HCT116 (cell line): ENCODE measurements around the gene TOMM40L. TPM values are rescaled to one million over a fixed set of nuclear protein-coding genes. Genes with fewer than 3 reads are reported as not detected.

ENCODE experiments used
- ATAC-seq: fragments of 200-7000 bp; cut with Tn5 transposase; 2 replicates; pipeline ENCODE4 v1.9.1; 2020; ENCODE audit warnings: mild to moderate bottlenecking, moderate library complexity
- Bru-seq: library from RNA; stranded (reverse); fragments of 400-500 nt; gene quantifications from one replicate; lab custom pipeline; 2021; lab: Mats Ljungman, UMichigan
- BruChase-seq, 2 experiments: library from RNA; stranded (reverse); fragments of 400-500 nt; gene quantifications; one replicate each; lab custom pipeline; 2021; lab: Mats Ljungman, UMichigan
- BruUV-seq: library from RNA; stranded (reverse); fragments of 400-500 nt; replicated peaks from 2 replicates; lab custom pipeline; 2021; lab: Mats Ljungman, UMichigan
- CTCF ChIA-PET: fragments of 300-600 bp; sonication (Branson Sonifier 250); formaldehyde crosslinking; loops from one replicate; lab custom pipeline; 2021; ENCODE audit warnings: antibody characterized with exemption; lab: Charles Lee
- POLR2A ChIA-PET: fragments of 300-600, 350-600 bp; sonication (Branson Sonifier 250); formaldehyde crosslinking; loops from one replicate; lab custom pipeline; 2021; ENCODE audit warnings: antibody characterized with exemption; lab: Charles Lee
- RAD21 ChIA-PET, 2 experiments: fragments of 300-600 bp; sonication (Branson Sonifier 250); formaldehyde crosslinking; loops; one replicate each; lab custom pipeline; 2023; ENCODE audit warnings: low total read pairs in 2 of 2; ENCODE audit not compliant: uncharacterized antibody in 2 of 2, unreplicated experiment in 2 of 2, low non-redundant PET in 1 of 2; lab: Charles Lee
- DNase-seq: peaks from one replicate; pipeline ENCODE4 v3.0.0-alpha.2; 2010; ENCODE audit warnings: low read depth, low spot score
- H2AFZ ChIP-seq: fragments of 200-600 bp; shearing (Covaris generic), sonication (generic); 2 replicates; pipeline ENCODE4 v1.6.1; 2017; ENCODE audit warnings: low read depth, mixed run types, mixed read lengths, antibody characterized with exemption, low read length; ENCODE audit not compliant: poor library complexity, severe bottlenecking
- H3K27ac ChIP-seq: 2 replicates; pipeline ENCODE4 v1.5.1; 2012; ENCODE audit warnings: low read depth, low read length
- H3K27me3 ChIP-seq: fragments of 200-600 bp; sonication (generic); 2 replicates; pipeline ENCODE4 v1.6.1; 2016; ENCODE audit warnings: mixed run types, low read length, mixed read lengths; ENCODE audit not compliant: insufficient read depth
- H3K36me3 ChIP-seq, 2 experiments: fragments of 200-500 bp in 1 of 2; fragments of 200-600 bp in 1 of 2; sonication (Bioruptor generic) in 1 of 2; sonication (generic) in 1 of 2; 2 replicates each; pipeline versions ENCODE4 v1.5.1 to v1.6.1; 2014 to 2016; ENCODE audit warnings: low read length in 2 of 2, inconsistent platforms in 1 of 2, mixed read lengths in 1 of 2, mixed run types in 1 of 2; ENCODE audit not compliant: insufficient read depth in 2 of 2, control insufficient read depth in 1 of 2
- H3K4me1 ChIP-seq, 2 experiments: fragments of 200-600 bp in 1 of 2; sonication (generic) in 1 of 2; 2 replicates each; pipeline versions ENCODE4 v1.5.1 to v1.6.1; 2012 to 2017; ENCODE audit warnings: low read length in 2 of 2, inconsistent platforms in 1 of 2, mild to moderate bottlenecking in 1 of 2, mixed read lengths in 1 of 2, mixed run types in 1 of 2, moderate library complexity in 1 of 2; ENCODE audit not compliant: insufficient read depth in 2 of 2, control insufficient read depth in 1 of 2
- H3K4me2 ChIP-seq: fragments of 200-600 bp; sonication (generic); 2 replicates; pipeline ENCODE4 v1.6.1; 2017; ENCODE audit warnings: mixed run types, low read length, mixed read lengths
- H3K4me3 ChIP-seq, 2 experiments: fragments of 200-600 bp in 1 of 2; sonication (generic) in 1 of 2; replicated peaks in 1 of 2; 2 replicates each; pipeline ENCODE4 v1.5.1; 2011 to 2016; ENCODE audit warnings: low read length in 2 of 2, control low read depth in 1 of 2, low read depth in 1 of 2, mild to moderate bottlenecking in 1 of 2, mixed read lengths in 1 of 2, mixed run types in 1 of 2
- H3K79me2 ChIP-seq: fragments of 200-600 bp; sonication (generic); 2 replicates; pipeline ENCODE4 v1.6.1; 2017; ENCODE audit warnings: mild to moderate bottlenecking, mixed run types, low read length, moderate library complexity, mixed read lengths; ENCODE audit not compliant: insufficient read depth
- H3K9ac ChIP-seq: fragments of 200-600 bp; sonication (generic); 2 replicates; pipeline ENCODE4 v1.6.1; 2016; ENCODE audit warnings: low read length, mixed read lengths
- H3K9me2 ChIP-seq: fragments of 200-600 bp; sonication (generic), shearing (Covaris generic); 2 replicates; pipeline ENCODE4 v1.6.1; 2017; ENCODE audit warnings: mixed run types, mild to moderate bottlenecking, moderate library complexity; ENCODE audit not compliant: insufficient read depth
- H3K9me3 ChIP-seq, 2 experiments: fragments of 200-500 bp in 1 of 2; fragments of 200-600 bp in 1 of 2; sonication (Bioruptor generic) in 1 of 2; sonication (generic) in 1 of 2; 2 replicates each; pipeline ENCODE4 v1.6.1; 2014 to 2017; ENCODE audit warnings: low read length in 2 of 2, mixed read lengths in 2 of 2, inconsistent platforms in 1 of 2, low read depth in 1 of 2, mild to moderate bottlenecking in 1 of 2, mixed run types in 1 of 2, moderate library complexity in 1 of 2; ENCODE audit not compliant: control insufficient read depth in 1 of 2, insufficient read depth in 1 of 2
- H4K20me1 ChIP-seq: fragments of 200-600 bp; sonication (generic), shearing (Covaris generic); 2 replicates; pipeline ENCODE4 v1.6.1; 2017; ENCODE audit warnings: mixed run types, mild to moderate bottlenecking, moderate library complexity; ENCODE audit not compliant: insufficient read depth
- EGR1 ChIP-seq: IDR thresholded peaks from 2 replicates; pipeline ENCODE4 v1.6.1; 2012; ENCODE audit warnings: low read depth
- RAD21 ChIP-seq: IDR thresholded peaks from 2 replicates; pipeline ENCODE4 v1.6.1; 2012; ENCODE audit warnings: low read depth, mild to moderate bottlenecking
- SP1 ChIP-seq: IDR thresholded peaks from 2 replicates; pipeline ENCODE4 v1.6.1; 2012; ENCODE audit warnings: low read depth
- TCF7L2 ChIP-seq: IDR thresholded peaks from 2 replicates; pipeline ENCODE4 v1.7.0; 2011; ENCODE audit warnings: borderline replicate concordance, inconsistent platforms; ENCODE audit not compliant: insufficient read depth, insufficient read length; ENCODE audit errors: extremely low read depth
- YY1 ChIP-seq: IDR thresholded peaks from 2 replicates; pipeline ENCODE4 v1.6.1; 2011; ENCODE audit warnings: low read length, low read depth, moderate library complexity, mild to moderate bottlenecking; ENCODE audit not compliant: insufficient replicate concordance; ENCODE audit errors: extremely low read depth
- ZFX ChIP-seq: fragments of 450-650 bp; IDR thresholded peaks from 2 replicates; pipeline ENCODE4 v1.6.1; 2017
- ZNF274 ChIP-seq: fragments of 200-500 bp; sonication (Bioruptor generic); IDR thresholded peaks from 2 replicates; pipeline ENCODE4 v1.6.1; 2014; ENCODE audit warnings: mild to moderate bottlenecking, low read depth, low read length, inconsistent platforms
- intact Hi-C: fragments of 100-400 bp; cut with micrococcal nuclease; formaldehyde crosslinking; loops from 2 replicates; pipeline ENCODE4 v1.10.0; 2022
- long read RNA-seq: library from polyadenylated mRNA; unstranded; transcript quantifications from one replicate; pipeline ENCODE4 v2.0.0, GENCODE V29; 2021; ENCODE audit not compliant: unreplicated experiment
- polyA plus RNA-seq: library from polyadenylated mRNA; unstranded; fragments of >200 nt; gene quantifications from 2 replicates; pipeline ENCODE4 v1.2.1, GENCODE V29; 2012; ENCODE audit warnings: missing spikeins
- total RNA-seq: library from RNA; stranded (reverse); gene quantifications from one replicate; pipeline ENCODE4 v1.2.1, GENCODE V29; 2021; ENCODE audit not compliant: unreplicated experiment
- TF ChIP-seq, protein P1 (sequence below), 3 experiments: fragments of 200-600 bp in 1 of 3; sonication (generic) in 1 of 3; IDR thresholded peaks in 2 of 3; conservative IDR thresholded peaks in 1 of 3; 2 replicates each; pipeline ENCODE4 v1.5.1; 2012 to 2017; ENCODE audit warnings: low read depth in 2 of 3, low read length in 2 of 3, antibody characterized with exemption in 1 of 3, borderline replicate concordance in 1 of 3, control low read depth in 1 of 3, mild to moderate bottlenecking in 1 of 3, mixed read lengths in 1 of 3, mixed run types in 1 of 3, moderate library complexity in 1 of 3; ENCODE audit not compliant: insufficient read depth in 1 of 3

The TOMM40L gene
- 9.8 TPM for total RNA-seq
- 4.8 and 6.1 TPM in 2 replicates for polyA plus RNA-seq
- percentile 55 among the genes with signal in this experiment for Bru-seq, nascent RNA
- percentile 60 among the genes with signal in this experiment for BruChase-seq, experiment 1, labeled RNA remaining after a 6-hour chase
- BruChase-seq, experiment 2, labeled RNA remaining after a 2-hour chase, result percentile 66 among the genes with signal in this experiment
- long read RNA-seq, transcript TOMM40L-202 (10 exons, 2,708 nt), result major isoform, 5 of 9 reads
- long read RNA-seq, partial matches to known transcripts, result 0 of 9 reads
- long read RNA-seq, other reads (novel, unspliced or antisense), result 2 of 9 reads

DNA sequence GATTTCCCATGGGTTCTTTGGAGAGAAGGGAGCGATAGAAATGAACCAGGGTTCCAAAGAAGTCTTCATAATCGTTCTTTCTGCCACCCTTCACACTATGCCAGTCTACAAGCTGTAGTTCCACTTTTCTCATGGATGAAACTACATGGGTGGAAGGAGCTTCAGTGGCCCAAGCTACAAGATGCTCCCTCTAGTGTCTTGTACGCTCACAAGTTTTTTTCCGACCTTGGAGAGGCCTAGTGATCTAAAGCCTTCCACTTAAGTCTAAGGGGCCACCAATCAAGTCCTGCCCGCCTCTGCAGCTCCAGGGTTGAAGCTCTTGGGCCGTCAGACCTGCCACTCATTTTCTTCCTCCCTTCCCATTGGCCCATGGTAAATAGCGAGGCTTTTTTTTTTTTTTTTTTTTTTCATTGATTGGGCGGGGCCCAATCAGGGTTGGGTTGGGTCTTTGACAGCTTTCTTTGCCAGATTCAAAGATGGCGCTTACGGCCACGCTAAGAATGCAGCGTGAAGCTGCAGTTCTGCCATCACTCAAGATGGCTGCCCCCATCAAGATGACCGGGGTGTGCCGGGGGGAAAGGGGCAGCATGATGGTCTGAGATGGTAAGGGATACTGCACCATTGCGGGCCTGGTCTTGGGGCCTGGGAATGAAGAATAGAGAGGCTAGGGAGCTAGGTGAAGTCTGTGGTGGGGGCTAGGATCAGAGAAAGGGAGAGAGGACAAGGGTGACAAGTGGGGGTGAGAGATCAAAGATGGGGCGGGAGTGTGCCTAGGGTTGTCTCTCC lies at the start of gene TOMM40L:
Gene TOMM40L, plus strand, starts transcription at position 527 of the 786 bp plus-strand sequence. CDS start 430 bp downstream, outside the sequence.
- ChIA-PET RAD21 (interaction anchor here (0.7 to 1.2 kb wide), 5 partner anchors 9 to 207 kb away, joined by 3 to 7 read pairs (median 3); no protein-coding TSS in a partner anchor), POLR2A (interaction anchor here (0.6 to 1.5 kb wide), 11 partner anchors 9 to 164 kb away, joined by 3 to 9 read pairs (median 4); partner anchors contain the start of genes NDUFS2 and PPOX), CTCF (interaction anchor here (0.7 to 3.1 kb wide), 30 partner anchors 9 to 544 kb away, joined by 3 to 46 read pairs (median 5); partner anchors contain the start of genes CFAP126, DEDD, NDUFS2 and NR1I3)
- no peaks in the 10 kb centered on the region for H3K9me2 ChIP-seq
- ATAC-seq (peak; percentile 93), DNase-seq (peak; percentile 99)
- peaks cover 14 to 24% of the 10 kb centered on the region in 2 experiments; a peak in 3 of 4 replicates for H3K4me1 ChIP-seq
- TF ChIP-seq TCF7L2, result peak; percentile 30
- no peak for TF ChIP-seq ZNF274
- TF ChIP-seq, protein P1, sequence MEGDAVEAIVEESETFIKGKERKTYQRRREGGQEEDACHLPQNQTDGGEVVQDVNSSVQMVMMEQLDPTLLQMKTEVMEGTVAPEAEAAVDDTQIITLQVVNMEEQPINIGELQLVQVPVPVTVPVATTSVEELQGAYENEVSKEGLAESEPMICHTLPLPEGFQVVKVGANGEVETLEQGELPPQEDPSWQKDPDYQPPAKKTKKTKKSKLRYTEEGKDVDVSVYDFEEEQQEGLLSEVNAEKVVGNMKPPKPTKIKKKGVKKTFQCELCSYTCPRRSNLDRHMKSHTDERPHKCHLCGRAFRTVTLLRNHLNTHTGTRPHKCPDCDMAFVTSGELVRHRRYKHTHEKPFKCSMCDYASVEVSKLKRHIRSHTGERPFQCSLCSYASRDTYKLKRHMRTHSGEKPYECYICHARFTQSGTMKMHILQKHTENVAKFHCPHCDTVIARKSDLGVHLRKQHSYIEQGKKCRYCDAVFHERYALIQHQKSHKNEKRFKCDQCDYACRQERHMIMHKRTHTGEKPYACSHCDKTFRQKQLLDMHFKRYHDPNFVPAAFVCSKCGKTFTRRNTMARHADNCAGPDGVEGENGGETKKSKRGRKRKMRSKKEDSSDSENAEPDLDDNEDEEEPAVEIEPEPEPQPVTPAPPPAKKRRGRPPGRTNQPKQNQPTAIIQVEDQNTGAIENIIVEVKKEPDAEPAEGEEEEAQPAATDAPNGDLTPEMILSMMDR (IDR thresholded peaks at IDR 0.05 in 2 of 3, conservative IDR thresholded peaks at IDR 0.05 in 1 of 3; ENCODE audit: borderline replicate concordance in 1 of 3, insufficient read depth in 1 of 3, low read depth in 2 of 3, low read length in 2 of 3), result peak; percentile 51 to 58 (median 58); a peak in 5 of 6 replicates
- TF ChIP-seq SP1, result peak; percentile 99
- TF ChIP-seq RAD21, result peak; percentile 54
- TF ChIP-seq YY1, result peak; percentile 100
- no peak for TF ChIP-seq ZFX
- peak; percentile 91 for TF ChIP-seq EGR1
- intact Hi-C loops, result no loop called here
- peaks cover 4 to 17% of the 10 kb centered on the region in 2 experiments for H3K36me3 ChIP-seq
- no peaks in the 10 kb centered on the region for H4K20me1 ChIP-seq
- peak within 1 kb of the TSS; percentile 93 for H3K4me2 ChIP-seq
- no peaks in the 10 kb centered on the region for H3K9me3 ChIP-seq
- H2AFZ ChIP-seq, result peak within 1 kb of the TSS; percentile 48
- no peaks in the 10 kb centered on the region for H3K79me2 ChIP-seq
- H3K27me3 ChIP-seq, result no peaks in the 10 kb centered on the region
- no TSS peak for BruUV-seq
- H3K9ac ChIP-seq, result peak within 1 kb of the TSS; percentile 72
- H3K4me3 ChIP-seq, result peak within 1 kb of the TSS; percentile 66 to 72
- H3K27ac ChIP-seq, result peak within 1 kb of the TSS; percentile 69
